HG03457 (cell line): ENCODE data around the gene RILP.
"Not testable (repeated sequence)": the region's sequence is repeated elsewhere in the genome, so short reads cannot be mapped to it uniquely, and the experiment has no call there.

Experiments used
- ATAC-seq: cut with Tn5 transposase; IDR thresholded peaks from one replicate; pipeline ENCODE4 v1.9.1; 2021; ENCODE audit warnings: moderate number of reproducible peaks; ENCODE audit not compliant: unreplicated experiment

Gene RILP

GRCh38 chr17:1649844-1650501, at the start of gene RILP:
Gene RILP, minus strand, starts transcription at chr17:1649866. Its CDS starts 62 bp downstream, at chr17:1649804.
- no peak for ATAC-seq

GRCh38 chr17:1697681-1698080, 48.0 kb upstream of the RILP start:
- no peak for ATAC-seq

- no peak for ATAC-seq
Observed at GRCh38 chr17:1695365-1695764, 45.7 kb upstream of the RILP start.

- ATAC-seq = no peak
Observed at GRCh38 chr17:1693339-1693738, 43.7 kb upstream of the RILP start.

- ATAC-seq = no peak
Observed at GRCh38 chr17:1690544-1691221, 41.0 kb upstream of the RILP start.

- ATAC-seq = not testable (repeated sequence)
Observed at GRCh38 chr17:1688405-1688804, 38.7 kb upstream of the RILP start.

GRCh38 chr17:1686086-1686485, 36.4 kb upstream of the RILP start:
- no peak for ATAC-seq

GRCh38 chr17:1684378-1685189, 34.9 kb upstream of the RILP start, which contains the start of gene PRPF8:
Gene PRPF8, minus strand, starts transcription at chr17:1684867. Its CDS starts 296 bp downstream, at chr17:1684571.
- ATAC-seq = peak; percentile 92

GRCh38 chr17:1683459-1683858, 33.8 kb upstream of the RILP start:
- ATAC-seq = no peak

- no peak for ATAC-seq
Observed at GRCh38 chr17:1676401-1676800, 26.7 kb upstream of the RILP start.

GRCh38 chr17:1673041-1673785, 23.5 kb upstream of the RILP start:
- no peak for ATAC-seq

- ATAC-seq = not testable (repeated sequence)
Observed at GRCh38 chr17:1663934-1664333, 14.3 kb upstream of the RILP start.

- ATAC-seq = no peak
Observed at GRCh38 chr17:1661045-1661444, 11.4 kb upstream of the RILP start.

- no peak for ATAC-seq
Observed at GRCh38 chr17:1658100-1658499, 8.4 kb upstream of the RILP start.

GRCh38 chr17:1653735-1654134, 4.1 kb upstream of the RILP start:
- no peak for ATAC-seq

- ATAC-seq = not testable (repeated sequence)
Observed at GRCh38 chr17:1652794-1653193, 3.1 kb upstream of the RILP start.

- no peak for ATAC-seq
Observed at GRCh38 chr17:1651559-1651844, 1.8 kb upstream of the RILP start.

- ATAC-seq = no peak
Observed at GRCh38 chr17:1650731-1651558, 1.3 kb upstream of the RILP start.

- ATAC-seq = peak; percentile 52
Observed at GRCh38 chr17:1648963-1649843, 463 bp downstream of the RILP start.
